C4-2B (cell line): ENCODE results near the gene C11orf86.

Experiments
- CTCF ChIP-seq: fragments of 450-650 bp; conservative IDR thresholded peaks from 2 replicates; pipeline ENCODE4 v1.5.1; 2017; ENCODE audit warnings: mild to moderate bottlenecking
- ZFX ChIP-seq: fragments of 450-650 bp; IDR thresholded peaks from 2 replicates; pipeline ENCODE4 v1.6.1; 2017

GRCh38 chr11:66978717-66979116 is 3.6 kb downstream of the C11orf86 start:
- TF ChIP-seq CTCF (no peak), ZFX (no peak)
